Fibroblast of lung (primary cell): Measurements from ENCODE around the gene SCN1A. TPM values are rescaled to one million over a fixed set of nuclear protein-coding genes. Genes with fewer than 3 reads are reported as not detected.

Experiments used
- DNase-seq, 2 donors: peaks; one replicate each; pipeline versions ENCODE4 v3.0.0 to v3.0.0-alpha.2; 2010; ENCODE audit warnings: low read depth in 2 of 2
- H2AFZ ChIP-seq: 2 replicates; pipeline ENCODE4 v1.5.1; 2012; ENCODE audit warnings: low read length, control low read depth, inconsistent platforms
- H3K27ac ChIP-seq: 2 replicates; pipeline ENCODE4 v1.5.1; 2011; ENCODE audit warnings: low read length, control low read depth; ENCODE audit not compliant: insufficient read depth
- H3K27me3 ChIP-seq: 2 replicates; pipeline ENCODE4 v1.5.1; 2011; ENCODE audit warnings: mild to moderate bottlenecking, low read length; ENCODE audit not compliant: control insufficient read depth, insufficient read depth
- H3K36me3 ChIP-seq: 2 replicates; pipeline ENCODE4 v1.5.1; 2011; ENCODE audit warnings: low read length; ENCODE audit not compliant: control insufficient read depth, insufficient read depth
- H3K4me1 ChIP-seq: 2 replicates; pipeline ENCODE4 v1.5.1; 2011; ENCODE audit warnings: low read length; ENCODE audit not compliant: control insufficient read depth, insufficient read depth; ENCODE audit errors: extremely low read depth
- H3K4me2 ChIP-seq: 2 replicates; pipeline ENCODE4 v1.5.1; 2011; ENCODE audit warnings: low read length, control low read depth; ENCODE audit not compliant: insufficient read depth; ENCODE audit errors: extremely low read depth
- H3K4me3 ChIP-seq, 4 experiments: fragments of 200-600 bp in 1 of 4; sonication (generic) in 1 of 4; replicated peaks in 1 of 4; 2 replicates each; pipeline ENCODE4 v1.5.1; 2011 to 2016; ENCODE audit warnings: low read length in 4 of 4, low read depth in 3 of 4, mild to moderate bottlenecking in 3 of 4, control low read depth in 2 of 4, inconsistent platforms in 1 of 4, mixed read lengths in 1 of 4; ENCODE audit not compliant: insufficient read depth in 1 of 4; ENCODE audit errors: control extremely low read depth in 1 of 4
- H3K79me2 ChIP-seq: 2 replicates; pipeline ENCODE4 v1.5.1; 2012; ENCODE audit warnings: mild to moderate bottlenecking, low read length, inconsistent platforms; ENCODE audit not compliant: control insufficient read depth, insufficient read depth
- H3K9ac ChIP-seq: 2 replicates; pipeline ENCODE4 v1.5.1; 2011; ENCODE audit warnings: mild to moderate bottlenecking, low read length, control low read depth; ENCODE audit not compliant: insufficient read depth
- H3K9me3 ChIP-seq: 2 replicates; pipeline ENCODE4 v1.5.1; 2012; ENCODE audit warnings: low read depth, low read length; ENCODE audit not compliant: control insufficient read depth, insufficient read depth
- H4K20me1 ChIP-seq: 2 replicates; pipeline ENCODE4 v1.5.1; 2011; ENCODE audit warnings: low read length; ENCODE audit not compliant: control insufficient read depth, insufficient read depth; ENCODE audit errors: extremely low read depth
- CTCF ChIP-seq, 2 donors: IDR thresholded peaks in 1 of 2; conservative IDR thresholded peaks in 1 of 2; 1 replicate in 1 of 2; 2 replicates in 1 of 2; pipeline ENCODE4 v1.5.1; 2011 to 2012; ENCODE audit warnings: low read length in 2 of 2, control low read depth in 1 of 2, inconsistent platforms in 1 of 2, low read depth in 1 of 2, mild to moderate bottlenecking in 1 of 2
- EZH2 ChIP-seq: IDR thresholded peaks from 2 replicates; pipeline ENCODE4 v1.5.1; 2012; ENCODE audit warnings: low read length, control low read depth, mild to moderate bottlenecking; ENCODE audit errors: missing control alignments
- polyA plus RNA-seq, 2 donors: library from polyadenylated mRNA; depleted of rRNA in 1 of 2; stranded (reverse) in 1 of 2; unstranded in 1 of 2; fragments of >200 nt; gene quantifications; 2 replicates each; pipeline ENCODE4 v1.2.1, GENCODE V29; 2011 to 2012; ENCODE audit warnings: missing spikeins in 1 of 2
- total RNA-seq: library from RNA; depleted of rRNA; stranded (reverse); fragments of >200 nt; gene quantifications from 2 replicates; pipeline ENCODE4 v1.2.1, GENCODE V29; 2014

The SCN1A gene
- total and polyA plus RNA-seq, 2 donors (not counting 1 experiment from before 2014, with no cell fraction given), result 0.05 to 0.50 TPM

- H2AFZ ChIP-seq, result no peak overlapping the region
- no peak overlapping the region for H3K4me2 ChIP-seq
- H3K4me3 ChIP-seq, result no peak overlapping the region
- H3K27me3 ChIP-seq, result no peaks in the 10 kb centered on the region
- H3K27ac ChIP-seq, result no peak overlapping the region
- no peaks in the 10 kb centered on the region for H3K36me3 ChIP-seq
- H3K9me3 ChIP-seq, result no peaks in the 10 kb centered on the region
- no peaks in the 10 kb centered on the region for H3K79me2 ChIP-seq
- DNase-seq, result no peak
- no peak for TF ChIP-seq EZH2
- no peak for TF ChIP-seq CTCF (conservative IDR thresholded peaks at IDR 0.05 in 1 of 2, IDR thresholded peaks at IDR 0.05 in 1 of 2; ENCODE audit: low read depth in 1 of 2, low read length in 2 of 2)
- no peaks in the 10 kb centered on the region for H4K20me1 ChIP-seq
- H3K9ac ChIP-seq, result no peak overlapping the region
- no peaks in the 10 kb centered on the region for H3K4me1 ChIP-seq
Measured at GRCh38 chr2:166115589-166115988, 12.2 kb downstream of the SCN1A start.

GRCh38 chr2:166112193-166112605, 15.6 kb downstream of the SCN1A start:
- H2AFZ ChIP-seq, result no peak overlapping the region
- DNase-seq, result peak in 1 of 2 donors; percentile 33

GRCh38 chr2:166106431-166107015, 21.3 kb downstream of the SCN1A start:
- H3K4me2 ChIP-seq, result no peak overlapping the region
- H3K27me3 ChIP-seq, result no peaks in the 10 kb centered on the region
- peak in 1 of 2 donors; percentile 62 for DNase-seq
- no peak overlapping the region for H3K4me3 ChIP-seq
- H4K20me1 ChIP-seq, result no peaks in the 10 kb centered on the region
- H3K36me3 ChIP-seq, result no peaks in the 10 kb centered on the region
- no peak overlapping the region for H3K9ac ChIP-seq
- H3K79me2 ChIP-seq, result no peaks in the 10 kb centered on the region
- H2AFZ ChIP-seq, result no peak overlapping the region
- no peak overlapping the region for H3K27ac ChIP-seq
- no peaks in the 10 kb centered on the region for H3K4me1 ChIP-seq
- H3K9me3 ChIP-seq, result no peaks in the 10 kb centered on the region
- TF ChIP-seq CTCF (conservative IDR thresholded peaks at IDR 0.05 in 1 of 2, IDR thresholded peaks at IDR 0.05 in 1 of 2; ENCODE audit: low read depth in 1 of 2, low read length in 2 of 2) (peak in 1 of 2 donors; percentile 73), EZH2 (no peak)

More at GRCh38 chr2:166112193-166112605, 15.6 kb downstream of the SCN1A start:
- Histone ChIP-seq H4K20me1 (no peaks in the 10 kb centered on the region), H3K4me2 (no peak overlapping the region), H3K9me3 (no peaks in the 10 kb centered on the region), H3K36me3 (no peaks in the 10 kb centered on the region), H3K79me2 (no peaks in the 10 kb centered on the region), H3K9ac (no peak overlapping the region), H3K27ac (no peak overlapping the region), H3K27me3 (no peaks in the 10 kb centered on the region), H3K4me1 (no peaks in the 10 kb centered on the region), H3K4me3 (no peak overlapping the region)
- TF ChIP-seq EZH2 (no peak), CTCF (conservative IDR thresholded peaks at IDR 0.05 in 1 of 2, IDR thresholded peaks at IDR 0.05 in 1 of 2; ENCODE audit: low read depth in 1 of 2, low read length in 2 of 2) (no peak)
